Activated T-cell treated with anti-CD3 and anti-CD28 coated beads, Interleukin-2, amount 50 U/mL, for 72 hours (primary cell): ENCODE measurements around the gene HIBADH. TPM values are rescaled to one million over a fixed set of nuclear protein-coding genes. Genes with fewer than 3 reads are reported as not detected.

Experiments
- ATAC-seq, 2 donors: fragments of 150-1000 bp; cut with Tn5 transposase; replicated peaks in 1 of 2; 2 replicates each; pipeline ENCODE4 v1.10.0; 2021; ENCODE audit warnings: moderate library complexity in 2 of 2, mild to moderate bottlenecking in 1 of 2
- DNase-seq, 2 donors: peaks; one replicate each; pipeline ENCODE4 v3.0.0; 2021 to 2022; ENCODE audit warnings: mixed read lengths in 1 of 2
- H3K27ac Mint-ChIP-seq: one replicate; pipeline ENCODE4 v1.8.0; 2022; ENCODE audit warnings: mild to moderate bottlenecking, moderate library complexity, mixed read lengths
- H3K27me3 Mint-ChIP-seq: one replicate; pipeline ENCODE4 v1.8.0; 2022; ENCODE audit warnings: low read depth, mixed read lengths
- H3K36me3 Mint-ChIP-seq, 2 donors: one replicate each; pipeline ENCODE4 v1.8.0; 2022; ENCODE audit warnings: mixed read lengths in 2 of 2, mild to moderate bottlenecking in 1 of 2; ENCODE audit not compliant: insufficient read depth in 2 of 2
- H3K4me1 Mint-ChIP-seq: one replicate; pipeline ENCODE4 v1.8.0; 2022; ENCODE audit warnings: low read depth, mixed read lengths
- H3K4me3 Mint-ChIP-seq, 2 donors: one replicate each; pipeline ENCODE4 v1.8.0; 2022; ENCODE audit warnings: mild to moderate bottlenecking in 2 of 2, mixed read lengths in 2 of 2, moderate library complexity in 2 of 2
- H3K9me3 Mint-ChIP-seq, 2 donors: one replicate each; pipeline ENCODE4 v1.8.0; 2022; ENCODE audit warnings: mixed read lengths in 2 of 2
- total RNA-seq, 2 donors: library from RNA; stranded (reverse); gene quantifications; one replicate each; pipeline ENCODE4 v1.2.3, GENCODE V29; 2022

HIBADH gene
- total RNA-seq, 2 donors from 2014 or later, result 18.2 to 20.0 TPM

DNA sequence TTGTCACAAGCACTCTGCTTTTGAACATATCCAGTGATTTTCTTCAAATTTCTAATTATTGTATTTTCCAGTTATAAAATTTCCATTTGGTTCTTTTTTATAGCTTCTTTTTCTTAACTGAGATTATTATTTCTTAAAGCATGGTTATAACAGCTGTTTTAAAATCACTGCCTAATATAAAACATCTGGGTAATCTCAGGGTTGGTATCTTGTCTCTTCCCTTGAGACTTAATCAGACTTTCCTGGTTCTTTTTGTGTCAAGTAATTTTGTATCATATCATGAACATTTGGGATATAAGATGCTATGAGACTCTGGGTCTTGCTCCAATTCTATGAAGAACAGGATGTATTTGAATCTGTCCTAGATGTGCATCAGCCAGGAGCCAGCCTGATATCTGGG is 93.6 kb downstream of the HIBADH start:
- Mint-ChIP-seq H3K36me3 (peaks cover 5 to 6% of the 10 kb centered on the region in 2 donors), H3K4me1 (no peaks in the 10 kb centered on the region), H3K4me3 (no peak overlapping the region), H3K9me3 (peaks cover 4 to 5% of the 10 kb centered on the region in 2 donors), H3K27ac (no peak overlapping the region), H3K27me3 (no peaks in the 10 kb centered on the region)
- no peak for DNase-seq
- no peak for ATAC-seq

DNA sequence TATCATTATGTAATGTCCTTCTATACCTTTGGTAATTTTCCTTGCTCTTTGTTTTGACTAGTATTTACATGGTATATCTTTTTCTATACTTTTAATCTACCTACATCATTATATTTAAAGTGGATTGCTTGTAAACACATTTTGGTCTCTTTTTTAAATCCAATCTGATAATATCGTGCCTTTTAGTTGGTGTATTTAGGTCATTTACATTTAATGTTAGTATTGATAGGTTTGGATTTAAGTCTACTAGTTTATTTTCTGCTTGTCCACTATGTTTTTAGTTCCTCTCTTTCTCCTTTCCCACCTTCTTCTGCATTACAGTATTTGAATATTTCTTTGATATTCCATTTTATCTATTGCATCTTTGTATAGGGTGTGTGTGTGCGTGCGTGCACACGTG is 95.4 kb downstream of the HIBADH start:
- Mint-ChIP-seq H3K4me1 (no peaks in the 10 kb centered on the region), H3K27ac (no peak overlapping the region), H3K4me3 (no peak overlapping the region), H3K27me3 (no peaks in the 10 kb centered on the region), H3K9me3 (peaks cover 4 to 5% of the 10 kb centered on the region in 2 donors), H3K36me3 (peaks cover 5 to 6% of the 10 kb centered on the region in 2 donors)
- ATAC-seq, result no peak
- DNase-seq, result no peak

DNA sequence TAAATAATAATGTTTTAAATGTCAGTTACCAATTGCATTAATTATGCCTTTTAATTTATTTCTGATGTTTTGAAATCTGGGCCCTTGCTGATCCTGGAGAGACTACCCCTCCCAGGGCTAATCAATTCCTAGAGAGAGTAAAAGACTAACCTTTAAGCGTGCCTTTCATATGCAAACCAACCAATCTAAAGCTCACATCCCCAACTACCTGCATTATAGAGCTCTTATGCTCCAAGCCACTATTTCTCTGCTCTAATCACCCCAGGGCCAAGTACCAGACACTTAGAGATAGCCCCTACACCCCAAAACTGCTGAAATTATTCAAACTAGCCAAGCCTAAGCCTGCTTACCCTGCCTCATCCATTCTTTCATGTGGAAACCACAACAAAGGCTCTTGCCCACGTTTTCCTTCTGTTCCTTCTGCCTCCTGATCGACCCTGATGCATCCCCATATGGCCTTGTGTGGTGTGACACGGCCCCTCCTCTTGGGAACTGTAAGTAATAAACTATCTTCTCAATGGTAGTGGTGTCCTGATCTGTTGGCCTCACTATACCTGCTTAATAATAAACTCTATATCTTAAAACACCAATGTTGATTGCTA is 97.7 kb downstream of the HIBADH start:
- ATAC-seq (no peak), DNase-seq (no peak)
- no peaks in the 10 kb centered on the region for H3K27me3 Mint-ChIP-seq
- no peaks in the 10 kb centered on the region for H3K4me1 Mint-ChIP-seq
- H3K27ac Mint-ChIP-seq, result no peak overlapping the region
- H3K4me3 Mint-ChIP-seq, result no peak overlapping the region
- H3K36me3 Mint-ChIP-seq, result peaks cover 5 to 6% of the 10 kb centered on the region in 2 donors
- H3K9me3 Mint-ChIP-seq, result peaks cover 4 to 5% of the 10 kb centered on the region in 2 donors

DNA sequence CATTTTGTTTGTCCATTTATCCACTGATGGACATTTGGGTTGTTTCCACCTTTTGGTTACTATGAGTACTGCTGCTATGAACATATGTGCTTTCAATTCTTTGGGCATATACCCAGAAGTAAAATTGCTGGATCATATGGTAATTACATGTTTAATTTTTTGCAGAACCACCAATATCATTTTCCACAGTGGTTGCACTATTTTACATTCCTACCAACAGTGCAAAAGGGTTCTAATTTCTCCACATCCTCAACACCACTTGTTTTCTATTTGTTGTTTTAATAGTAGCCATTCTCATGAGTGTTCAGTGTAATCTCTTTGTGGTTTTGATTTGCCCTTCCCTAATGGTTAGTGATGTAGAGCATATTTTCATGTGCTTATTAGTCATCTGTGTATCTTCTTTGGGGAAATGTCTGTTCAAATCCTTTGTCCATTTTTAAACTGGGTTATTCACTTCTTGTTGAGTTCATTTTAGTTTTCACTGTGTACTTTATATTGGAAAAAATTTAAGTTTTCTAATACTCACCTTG is 101.9 kb downstream of the HIBADH start:
- H3K36me3 Mint-ChIP-seq, result peaks cover 3 to 5% of the 10 kb centered on the region in 2 donors
- no peak for DNase-seq
- H3K4me3 Mint-ChIP-seq, result no peak overlapping the region
- no peak overlapping the region for H3K27ac Mint-ChIP-seq
- peaks cover 4 to 5% of the 10 kb centered on the region in 2 donors for H3K9me3 Mint-ChIP-seq
- no peaks in the 10 kb centered on the region for H3K4me1 Mint-ChIP-seq
- no peak for ATAC-seq
- H3K27me3 Mint-ChIP-seq, result no peaks in the 10 kb centered on the region

DNA sequence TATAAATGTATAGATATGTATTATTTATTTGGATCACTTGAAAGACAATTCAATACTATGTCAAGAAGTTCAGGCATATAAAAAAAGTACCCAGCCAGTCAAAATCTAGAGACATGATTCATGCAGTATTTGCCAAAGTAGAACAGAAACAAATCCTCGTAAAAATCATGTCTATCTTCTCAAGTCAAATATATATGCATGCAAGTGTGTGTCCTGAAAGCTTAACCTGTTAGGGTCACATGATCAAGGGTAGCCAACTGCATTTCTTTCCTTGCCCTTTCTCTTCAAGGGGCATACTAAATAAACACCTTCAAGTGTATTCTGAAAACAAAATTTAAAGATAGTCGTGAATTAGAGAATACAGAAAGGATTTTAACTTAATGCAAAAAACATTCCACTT is 107.0 kb downstream of the HIBADH start:
- Mint-ChIP-seq H3K36me3 (no peaks in the 10 kb centered on the region), H3K4me3 (no peak overlapping the region), H3K4me1 (no peaks in the 10 kb centered on the region), H3K27ac (no peak overlapping the region), H3K9me3 (no peaks in the 10 kb centered on the region), H3K27me3 (no peaks in the 10 kb centered on the region)
- DNase-seq (no peak), ATAC-seq (no peak)

DNA sequence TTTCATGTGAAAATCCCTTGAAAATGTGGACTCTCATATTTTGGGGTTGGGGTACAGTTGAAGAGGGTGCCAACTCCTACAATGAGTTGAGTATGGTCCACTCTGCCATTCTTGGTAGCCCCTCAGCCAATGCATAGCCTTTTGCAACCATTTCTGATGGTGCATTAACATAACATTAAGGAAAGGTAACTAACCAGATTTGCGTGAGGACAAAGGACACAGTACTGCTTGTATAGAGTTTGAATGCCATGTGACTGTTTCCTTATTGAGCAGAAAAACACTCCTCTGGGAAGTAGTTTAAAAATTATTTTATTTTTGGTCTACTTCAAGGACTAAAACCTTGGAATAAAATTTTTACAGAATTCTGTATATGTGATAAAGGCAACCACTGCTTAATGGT is 107.9 kb downstream of the HIBADH start:
- Mint-ChIP-seq H3K27ac (no peak overlapping the region), H3K4me3 (no peak overlapping the region), H3K27me3 (no peaks in the 10 kb centered on the region), H3K4me1 (no peaks in the 10 kb centered on the region), H3K36me3 (no peaks in the 10 kb centered on the region), H3K9me3 (no peaks in the 10 kb centered on the region)
- ATAC-seq, result no peak
- DNase-seq, result no peak

DNA sequence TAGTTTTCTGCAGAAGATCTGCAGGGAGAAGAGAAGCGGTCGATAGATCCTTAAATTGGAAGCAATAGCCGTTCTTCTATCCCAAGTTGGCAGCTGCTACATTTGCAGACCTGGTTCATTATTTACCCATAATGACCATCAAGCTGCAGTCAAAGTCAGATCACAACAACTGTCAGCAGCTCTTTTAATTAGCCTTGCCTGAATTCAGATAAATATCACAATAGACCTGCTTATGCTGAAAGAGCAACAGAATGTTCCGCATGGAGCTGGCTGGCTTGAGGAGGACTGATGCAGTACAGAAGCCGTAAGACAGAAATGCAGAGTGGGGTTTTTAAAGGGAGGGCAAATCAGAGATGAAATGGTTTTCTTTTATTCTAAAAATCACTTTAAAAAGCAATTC is 109.4 kb downstream of the HIBADH start:
- H3K4me1 Mint-ChIP-seq, result no peaks in the 10 kb centered on the region
- H3K27me3 Mint-ChIP-seq, result no peaks in the 10 kb centered on the region
- no peaks in the 10 kb centered on the region for H3K9me3 Mint-ChIP-seq
- no peak overlapping the region for H3K27ac Mint-ChIP-seq
- H3K36me3 Mint-ChIP-seq, result no peaks in the 10 kb centered on the region
- no peak overlapping the region for H3K4me3 Mint-ChIP-seq
- DNase-seq (no peak), ATAC-seq (no peak)

DNA sequence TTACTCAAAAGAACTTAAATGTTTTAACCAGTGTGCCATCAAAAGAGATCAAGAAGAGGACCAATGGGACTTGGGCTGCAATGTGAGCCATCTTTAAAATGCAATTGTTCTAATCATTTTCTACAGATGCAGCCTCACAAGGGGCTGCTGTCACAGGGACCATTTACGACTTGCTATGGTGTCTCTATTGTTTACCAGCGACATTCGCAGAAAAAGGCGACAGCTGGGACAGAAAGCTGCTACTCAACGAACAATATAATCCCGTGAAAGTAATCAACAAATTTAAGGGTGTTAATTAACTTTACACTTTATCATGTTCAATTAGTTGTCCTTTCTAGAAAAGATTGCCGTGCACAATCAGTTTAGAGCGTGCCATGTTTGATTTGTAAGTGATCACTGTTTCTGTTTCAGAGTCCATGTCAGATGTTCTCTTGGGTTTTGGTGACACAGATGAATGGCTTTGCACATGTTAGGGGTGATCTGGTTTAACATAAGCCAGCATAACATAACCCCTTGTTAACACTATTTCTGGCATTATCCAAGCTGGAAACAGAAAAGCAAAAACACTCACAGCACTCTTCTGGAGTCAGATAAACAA is 110.8 kb downstream of the HIBADH start:
- H3K9me3 Mint-ChIP-seq, result no peaks in the 10 kb centered on the region
- H3K4me1 Mint-ChIP-seq, result no peaks in the 10 kb centered on the region
- H3K36me3 Mint-ChIP-seq, result no peaks in the 10 kb centered on the region
- no peak for DNase-seq
- no peaks in the 10 kb centered on the region for H3K27me3 Mint-ChIP-seq
- H3K27ac Mint-ChIP-seq, result no peak overlapping the region
- no peak for ATAC-seq
- H3K4me3 Mint-ChIP-seq, result no peak overlapping the region

DNA sequence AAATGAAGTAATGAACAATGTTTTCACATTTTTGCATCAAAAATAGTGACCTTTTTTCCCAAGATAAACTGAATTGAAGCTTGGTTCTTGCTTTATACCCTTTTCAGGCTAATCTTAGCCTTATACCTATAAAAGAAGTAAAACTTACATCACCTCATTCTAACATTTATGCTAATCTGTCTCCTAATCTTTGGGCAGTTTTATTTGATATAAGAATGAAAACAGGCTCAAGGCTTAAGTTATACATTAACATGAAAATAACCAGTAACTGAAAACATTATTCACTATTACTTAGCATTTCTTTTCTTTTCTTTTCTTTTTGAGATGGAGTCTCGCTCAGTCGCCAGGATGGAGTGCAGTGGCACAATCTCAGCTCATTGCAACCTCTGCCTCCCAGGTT is 113.1 kb downstream of the HIBADH start:
- H3K36me3 Mint-ChIP-seq, result no peaks in the 10 kb centered on the region
- DNase-seq (no peak), ATAC-seq (no peak)
- H3K4me1 Mint-ChIP-seq, result no peaks in the 10 kb centered on the region
- no peak overlapping the region for H3K4me3 Mint-ChIP-seq
- no peak overlapping the region for H3K27ac Mint-ChIP-seq
- H3K27me3 Mint-ChIP-seq, result no peaks in the 10 kb centered on the region
- no peaks in the 10 kb centered on the region for H3K9me3 Mint-ChIP-seq

DNA sequence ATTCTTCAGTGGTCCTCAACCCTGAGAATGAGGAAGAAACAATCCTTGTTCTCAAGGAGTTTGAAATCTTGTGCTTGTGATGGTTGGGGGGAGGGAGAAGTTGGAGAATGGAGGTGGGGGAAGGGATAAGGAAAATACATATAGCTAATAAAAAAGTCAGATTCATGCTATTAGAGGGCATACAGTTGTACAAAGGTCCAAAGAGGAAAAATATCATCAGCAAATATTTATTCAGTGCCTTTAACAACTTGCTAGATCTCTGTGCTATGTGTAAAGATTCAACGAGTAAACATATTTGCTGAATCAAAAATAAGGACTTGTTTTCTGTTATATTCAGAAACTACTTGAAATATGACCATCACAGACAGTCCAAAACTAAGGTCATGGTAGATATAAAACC is 114.4 kb downstream of the HIBADH start:
- H3K4me1 Mint-ChIP-seq, result no peaks in the 10 kb centered on the region
- no peak overlapping the region for H3K4me3 Mint-ChIP-seq
- DNase-seq (no peak), ATAC-seq (no peak)
- no peaks in the 10 kb centered on the region for H3K9me3 Mint-ChIP-seq
- H3K27me3 Mint-ChIP-seq, result no peaks in the 10 kb centered on the region
- no peaks in the 10 kb centered on the region for H3K36me3 Mint-ChIP-seq
- no peak overlapping the region for H3K27ac Mint-ChIP-seq

DNA sequence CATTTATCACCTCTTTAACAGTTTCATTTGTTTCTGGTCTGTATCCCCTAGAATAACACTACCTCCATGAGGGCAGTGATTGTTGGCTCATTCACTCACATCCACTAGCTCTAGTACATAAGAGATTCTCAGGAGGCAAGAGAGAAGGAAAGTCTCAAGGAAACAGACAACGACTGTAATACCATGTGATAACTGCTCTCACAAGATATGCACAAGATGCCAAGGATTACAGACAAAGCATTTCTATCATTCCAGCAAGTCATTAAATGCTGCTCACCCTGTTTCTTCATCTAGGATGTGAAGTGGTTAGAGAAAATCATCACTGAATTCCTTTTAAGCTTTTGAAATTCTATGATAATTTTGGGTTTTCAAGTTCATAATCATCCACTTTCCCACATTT is 115.3 kb downstream of the HIBADH start:
- Mint-ChIP-seq H3K9me3 (no peaks in the 10 kb centered on the region), H3K4me1 (no peaks in the 10 kb centered on the region), H3K27ac (no peak overlapping the region), H3K27me3 (no peaks in the 10 kb centered on the region), H3K36me3 (peaks cover 2 to 3% of the 10 kb centered on the region in 2 donors), H3K4me3 (no peak overlapping the region)
- DNase-seq (no peak), ATAC-seq (no peak)

DNA sequence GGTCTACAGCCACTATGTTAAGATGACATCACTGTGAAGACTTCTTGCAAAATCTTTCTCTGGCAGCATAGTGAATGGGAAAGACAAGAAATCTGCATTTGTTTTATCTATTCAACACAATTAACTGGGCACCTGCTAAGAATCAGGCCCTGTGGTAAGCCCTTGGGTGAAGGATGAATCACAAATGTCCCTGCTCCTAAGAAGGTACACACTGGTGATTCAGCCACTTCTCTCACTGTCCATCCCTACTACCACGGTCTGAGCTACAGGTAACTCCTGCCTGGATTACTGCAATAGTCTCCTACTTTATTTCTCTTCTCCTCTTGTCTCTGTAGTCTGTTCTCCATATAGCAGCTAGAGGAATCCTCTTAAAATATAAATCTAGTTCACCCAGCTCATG is 116.1 kb downstream of the HIBADH start:
- H3K4me1 Mint-ChIP-seq, result no peaks in the 10 kb centered on the region
- DNase-seq, result no peak
- no peak for ATAC-seq
- H3K27me3 Mint-ChIP-seq, result no peaks in the 10 kb centered on the region
- no peak overlapping the region for H3K27ac Mint-ChIP-seq
- H3K36me3 Mint-ChIP-seq, result peaks cover 2 to 6% of the 10 kb centered on the region in 2 donors
- no peaks in the 10 kb centered on the region for H3K9me3 Mint-ChIP-seq
- no peak overlapping the region for H3K4me3 Mint-ChIP-seq

DNA sequence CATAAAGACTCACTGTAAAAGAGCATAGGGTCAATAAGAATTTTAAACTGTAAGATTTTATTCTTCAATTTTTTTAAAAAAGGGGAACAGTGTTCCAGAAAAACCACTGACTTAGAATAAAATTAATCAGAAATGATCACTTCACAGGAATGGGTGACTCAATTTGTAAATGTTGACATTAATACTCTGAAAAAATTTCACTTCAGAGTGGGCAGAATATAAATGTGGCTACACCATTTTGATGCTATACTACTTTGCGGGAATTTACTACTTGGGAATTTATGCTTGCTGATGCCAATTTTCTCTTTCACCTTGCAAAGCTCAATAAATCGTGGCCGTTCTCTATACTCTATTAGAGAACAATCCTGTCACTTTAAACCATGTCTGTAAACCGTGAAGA is 126.9 kb downstream of the HIBADH start:
- Mint-ChIP-seq H3K27ac (no peak overlapping the region), H3K36me3 (peaks cover 0 to 2% of the 10 kb centered on the region in 2 donors), H3K4me1 (no peaks in the 10 kb centered on the region), H3K4me3 (no peak overlapping the region), H3K9me3 (peaks cover 0 to 2% of the 10 kb centered on the region in 2 donors), H3K27me3 (no peaks in the 10 kb centered on the region)
- ATAC-seq (no peak), DNase-seq (no peak)

DNA sequence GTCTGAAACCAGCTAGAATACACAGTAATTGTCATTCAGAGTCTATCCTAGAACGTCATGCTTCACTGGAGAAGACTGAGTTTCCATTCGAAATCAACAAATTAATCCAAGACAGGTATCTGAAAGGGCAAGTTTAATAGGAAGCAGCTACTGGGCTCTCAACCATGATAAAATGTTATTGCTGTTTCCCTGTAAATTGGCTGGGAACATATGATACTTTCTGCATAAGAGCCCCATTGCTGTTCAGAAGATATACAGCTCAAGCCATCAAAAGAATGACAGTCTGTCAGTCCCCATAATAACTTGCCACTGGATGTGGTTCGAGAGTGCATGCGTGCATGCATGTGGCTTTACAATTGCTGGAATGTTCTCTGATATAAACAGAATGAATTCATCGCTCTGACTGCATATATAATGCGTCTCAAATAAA is 129.0 kb downstream of the HIBADH start:
- H3K27me3 Mint-ChIP-seq, result no peaks in the 10 kb centered on the region
- ATAC-seq (no peak), DNase-seq (no peak)
- H3K4me1 Mint-ChIP-seq, result no peaks in the 10 kb centered on the region
- no peak overlapping the region for H3K27ac Mint-ChIP-seq
- no peaks in the 10 kb centered on the region for H3K9me3 Mint-ChIP-seq
- H3K36me3 Mint-ChIP-seq, result peaks cover 2% of the 10 kb centered on the region in 2 donors
- no peak overlapping the region for H3K4me3 Mint-ChIP-seq
